ENCODE measurements around the gene NTF3. TPM values are rescaled to one million over a fixed set of nuclear protein-coding genes. Genes with fewer than 3 reads are reported as not detected.

NTF3 gene
- total RNA-seq, 1 donor, result not detected

DNA sequence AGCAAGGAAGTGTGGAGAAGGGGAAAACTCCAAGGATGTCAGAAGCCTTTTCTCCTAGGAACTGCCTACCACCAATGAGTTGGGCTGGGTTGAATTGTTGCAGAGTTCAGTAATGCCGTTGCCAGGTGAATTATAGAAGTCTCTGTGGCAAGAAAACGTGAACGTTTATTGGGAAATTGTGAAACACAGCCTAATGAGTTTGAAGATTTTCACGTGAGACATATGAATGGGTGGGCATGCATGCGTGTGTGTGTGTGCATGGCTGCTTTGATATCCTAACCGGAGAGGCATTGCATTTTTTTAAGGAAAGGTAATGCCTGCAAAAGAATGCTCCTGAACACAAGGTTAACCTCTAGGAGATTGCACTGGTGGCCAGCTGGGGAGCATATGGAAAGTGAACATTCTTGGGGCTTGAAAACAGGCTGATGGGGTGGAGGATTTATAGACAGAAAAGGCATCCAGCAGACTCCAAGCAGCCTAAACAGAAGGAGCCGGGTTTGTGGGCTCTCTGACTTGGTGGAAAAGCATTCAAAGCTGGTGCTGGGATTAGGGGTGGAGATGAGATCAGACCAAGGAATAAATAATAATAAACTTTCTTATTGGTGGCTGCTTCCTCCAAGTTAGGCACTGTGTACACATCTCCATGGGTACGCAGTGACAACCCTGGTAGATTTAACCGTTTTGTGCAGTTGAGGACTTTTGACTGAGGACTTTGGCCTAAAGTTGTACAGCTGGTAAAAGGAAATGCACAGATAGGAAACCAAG lies 67.8 kb downstream of the NTF3 start:
- TF ChIP-seq CTCF (IDR thresholded peaks at IDR 0.05; ENCODE audit: insufficient read depth, low read length), result no peak
- no peak for DNase-seq (ENCODE audit: low read depth)
- no peak overlapping the region for H3K4me3 ChIP-seq (ENCODE audit: low read depth, low read length)

DNA sequence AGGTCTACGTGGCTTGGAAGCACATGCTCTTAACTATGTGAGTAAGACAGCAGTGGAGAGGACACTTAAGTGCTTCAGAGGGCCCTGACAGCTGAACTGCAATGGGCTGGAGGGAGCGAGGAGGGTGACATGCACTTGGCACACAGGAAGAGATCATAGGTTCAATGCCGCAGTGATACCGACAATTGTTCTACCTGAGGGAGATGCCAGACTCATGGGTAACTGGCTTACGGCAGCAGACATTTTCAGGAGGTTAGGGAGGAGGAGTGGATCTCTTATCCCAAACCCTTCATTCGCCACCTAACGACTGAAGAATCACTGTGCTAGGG lies 68.4 kb downstream of the NTF3 start:
- H3K4me3 ChIP-seq (ENCODE audit: low read depth, low read length), result no peak overlapping the region
- TF ChIP-seq CTCF (IDR thresholded peaks at IDR 0.05; ENCODE audit: insufficient read depth, low read length), result no peak
- DNase-seq (ENCODE audit: low read depth), result no peak

- DNase-seq (ENCODE audit: low read depth), result no peak
- TF ChIP-seq CTCF (IDR thresholded peaks at IDR 0.05; ENCODE audit: insufficient read depth, low read length), result no peak
Observed at GRCh38 chr12:5503774-5504173, 71.9 kb downstream of the NTF3 start.

GRCh38 chr12:5505116-5505515 lies 73.2 kb downstream of the NTF3 start:
- DNase-seq (ENCODE audit: low read depth), result no peak
- no peak overlapping the region for H3K4me3 ChIP-seq (ENCODE audit: low read depth, low read length)
- no peak for TF ChIP-seq CTCF (IDR thresholded peaks at IDR 0.05; ENCODE audit: insufficient read depth, low read length)

More at GRCh38 chr12:5503774-5504173, 71.9 kb downstream of the NTF3 start:
- H3K4me3 ChIP-seq (ENCODE audit: low read depth, low read length), result no peak overlapping the region

GRCh38 chr12:5505751-5506150 lies 73.8 kb downstream of the NTF3 start:
- no peak overlapping the region for H3K4me3 ChIP-seq (ENCODE audit: low read depth, low read length)
- no peak for DNase-seq (ENCODE audit: low read depth)
- TF ChIP-seq CTCF (IDR thresholded peaks at IDR 0.05; ENCODE audit: insufficient read depth, low read length), result no peak

GRCh38 chr12:5506295-5506694 lies 74.4 kb downstream of the NTF3 start:
- H3K4me3 ChIP-seq (ENCODE audit: low read depth, low read length), result no peak overlapping the region
- TF ChIP-seq CTCF (IDR thresholded peaks at IDR 0.05; ENCODE audit: insufficient read depth, low read length), result no peak
- DNase-seq (ENCODE audit: low read depth), result no peak

GRCh38 chr12:5506821-5507231 lies 74.9 kb downstream of the NTF3 start:
- no peak for DNase-seq (ENCODE audit: low read depth)
- H3K4me3 ChIP-seq (ENCODE audit: low read depth, low read length), result no peak overlapping the region
- no peak for TF ChIP-seq CTCF (IDR thresholded peaks at IDR 0.05; ENCODE audit: insufficient read depth, low read length)
